Activated CD8-positive, alpha-beta T cell treated with anti-CD3 and anti-CD28 coated beads for 36 hours (primary cell): ENCODE results near the gene AMER2. TPM values are rescaled to one million over a fixed set of nuclear protein-coding genes. Genes with fewer than 3 reads are reported as not detected.

Experiments used
- ATAC-seq: fragments of 200-7000 bp; cut with Tn5 transposase; one replicate; pipeline ENCODE4 v1.10.0; 2021; ENCODE audit warnings: mild to moderate bottlenecking, moderate library complexity
- CTCF ChIA-PET: fragments of 350-600 bp; sonication (Branson Sonifier 250); formaldehyde crosslinking; loops from one replicate; lab custom pipeline; 2021; ENCODE audit warnings: antibody characterized with exemption; lab: Charles Lee
- POLR2A ChIA-PET: fragments of 350-600 bp; sonication (Branson Sonifier 250); formaldehyde crosslinking; loops from one replicate; lab custom pipeline; 2021; ENCODE audit warnings: antibody characterized with exemption; lab: Charles Lee
- DNase-seq: peaks from one replicate; pipeline ENCODE4 v3.0.0-alpha.2; 2020
- H3K27ac Mint-ChIP-seq: one replicate; pipeline ENCODE4 v1.8.0; 2021; ENCODE audit warnings: mild to moderate bottlenecking, mixed read lengths
- H3K27me3 Mint-ChIP-seq: one replicate; pipeline ENCODE4 v1.8.0; 2021; ENCODE audit warnings: mixed read lengths
- H3K36me3 Mint-ChIP-seq: one replicate; pipeline ENCODE4 v1.8.0; 2021; ENCODE audit warnings: low read depth, mixed read lengths
- H3K4me1 Mint-ChIP-seq: one replicate; pipeline ENCODE4 v1.8.0; 2021; ENCODE audit warnings: low read depth, mixed read lengths
- H3K4me3 Mint-ChIP-seq: one replicate; pipeline ENCODE4 v1.8.0; 2021; ENCODE audit warnings: mild to moderate bottlenecking, moderate library complexity, mixed read lengths
- H3K9me3 Mint-ChIP-seq: one replicate; pipeline ENCODE4 v1.8.0; 2021; ENCODE audit warnings: mixed read lengths
- intact Hi-C: fragments of 100-400 bp; cut with micrococcal nuclease; formaldehyde crosslinking; loops from one replicate; pipeline ENCODE4 v1.10.0; 2022
- total RNA-seq, 2 experiments: library from RNA; stranded (reverse); gene quantifications; one replicate each; pipeline ENCODE4 v1.2.3, GENCODE V29; 2021
- TF ChIP-seq, protein P1 (sequence below): fragments of 200-600 bp; IDR thresholded peaks from one replicate; pipeline ENCODE4 v1.8.0; 2022; ENCODE audit warnings: antibody characterized with exemption, mild to moderate bottlenecking

Gene AMER2
- total RNA-seq, 2 experiments from 2014 or later: not detected

DNA sequence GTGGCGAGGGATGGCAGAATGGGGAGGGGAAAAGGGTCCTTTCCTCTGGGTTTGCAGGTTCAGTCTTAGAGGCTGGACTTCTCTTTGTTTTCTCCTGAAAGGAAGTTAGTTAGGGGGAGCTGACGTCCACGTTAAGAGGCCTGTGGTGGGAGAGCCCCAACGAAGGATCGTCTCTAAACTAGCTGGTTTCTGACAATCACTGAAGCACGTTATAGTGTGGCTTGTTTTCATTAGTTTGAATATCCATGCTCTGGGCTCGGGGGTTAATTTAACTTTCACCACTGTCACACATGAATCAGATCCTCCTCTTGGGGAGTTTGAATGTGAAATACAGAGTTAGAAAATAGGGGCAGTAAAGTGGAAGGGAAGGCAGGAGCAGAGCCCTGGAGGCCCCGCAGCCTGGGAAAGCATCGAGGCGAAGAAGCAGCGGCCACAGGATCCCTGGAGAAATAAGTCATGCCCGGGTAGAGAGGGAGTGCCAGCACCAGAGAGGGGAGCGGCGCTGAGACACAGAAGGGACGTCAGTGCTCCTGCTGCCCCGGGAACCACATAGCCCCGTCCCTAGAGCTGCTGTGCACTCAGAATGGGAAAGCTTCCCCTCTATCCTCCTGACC is 31.1 kb upstream of the AMER2 start:
- TF ChIP-seq, protein P1, sequence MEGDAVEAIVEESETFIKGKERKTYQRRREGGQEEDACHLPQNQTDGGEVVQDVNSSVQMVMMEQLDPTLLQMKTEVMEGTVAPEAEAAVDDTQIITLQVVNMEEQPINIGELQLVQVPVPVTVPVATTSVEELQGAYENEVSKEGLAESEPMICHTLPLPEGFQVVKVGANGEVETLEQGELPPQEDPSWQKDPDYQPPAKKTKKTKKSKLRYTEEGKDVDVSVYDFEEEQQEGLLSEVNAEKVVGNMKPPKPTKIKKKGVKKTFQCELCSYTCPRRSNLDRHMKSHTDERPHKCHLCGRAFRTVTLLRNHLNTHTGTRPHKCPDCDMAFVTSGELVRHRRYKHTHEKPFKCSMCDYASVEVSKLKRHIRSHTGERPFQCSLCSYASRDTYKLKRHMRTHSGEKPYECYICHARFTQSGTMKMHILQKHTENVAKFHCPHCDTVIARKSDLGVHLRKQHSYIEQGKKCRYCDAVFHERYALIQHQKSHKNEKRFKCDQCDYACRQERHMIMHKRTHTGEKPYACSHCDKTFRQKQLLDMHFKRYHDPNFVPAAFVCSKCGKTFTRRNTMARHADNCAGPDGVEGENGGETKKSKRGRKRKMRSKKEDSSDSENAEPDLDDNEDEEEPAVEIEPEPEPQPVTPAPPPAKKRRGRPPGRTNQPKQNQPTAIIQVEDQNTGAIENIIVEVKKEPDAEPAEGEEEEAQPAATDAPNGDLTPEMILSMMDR: no peak
- ATAC-seq (no peak), DNase-seq (no peak)
- H3K27me3 Mint-ChIP-seq: peaks cover 4% of the 10 kb centered on the region
- no peaks in the 10 kb centered on the region for H3K36me3 Mint-ChIP-seq
- H3K4me1 Mint-ChIP-seq: no peaks in the 10 kb centered on the region
- POLR2A ChIA-PET: interaction anchor here (1.6 kb wide), 1 partner anchor 11 kb away, joined by 4 read pairs; no protein-coding TSS in a partner anchor
- no peak overlapping the region for H3K4me3 Mint-ChIP-seq
- H3K27ac Mint-ChIP-seq: no peak overlapping the region
- CTCF ChIA-PET: no interaction called here
- H3K9me3 Mint-ChIP-seq: no peaks in the 10 kb centered on the region
- intact Hi-C loops: no loop called here

DNA sequence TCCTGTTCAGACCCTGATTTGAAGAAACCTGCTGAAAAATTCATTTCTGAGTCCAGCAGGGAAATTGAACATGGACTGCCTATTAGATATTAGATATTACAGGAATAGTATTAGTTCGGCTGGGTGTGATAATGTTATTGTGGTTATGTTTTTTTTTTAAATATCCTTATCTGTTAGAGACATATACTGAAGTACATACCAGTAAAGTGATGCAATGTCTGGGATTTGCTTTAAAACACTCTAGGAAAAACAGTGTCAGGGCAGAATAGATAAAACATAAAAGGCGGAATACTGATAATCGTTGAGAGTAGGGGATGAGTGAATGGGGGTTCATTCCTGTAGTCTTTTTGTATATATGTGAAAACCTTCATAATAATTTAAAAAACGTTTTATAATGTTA is 28.7 kb upstream of the AMER2 start:
- H3K36me3 Mint-ChIP-seq: no peaks in the 10 kb centered on the region
- no peaks in the 10 kb centered on the region for H3K9me3 Mint-ChIP-seq
- H3K27ac Mint-ChIP-seq: no peak overlapping the region
- H3K4me1 Mint-ChIP-seq: no peaks in the 10 kb centered on the region
- peaks cover 7% of the 10 kb centered on the region for H3K27me3 Mint-ChIP-seq
- POLR2A ChIA-PET: no interaction called here
- H3K4me3 Mint-ChIP-seq: no peak overlapping the region
- TF ChIP-seq, protein P1: no peak
- no peak for ATAC-seq
- intact Hi-C loops: no loop called here
- CTCF ChIA-PET: interaction anchor here (0.6 kb wide), 1 partner anchor 101 kb away, joined by 3 read pairs; no protein-coding TSS in a partner anchor
- no peak for DNase-seq

DNA sequence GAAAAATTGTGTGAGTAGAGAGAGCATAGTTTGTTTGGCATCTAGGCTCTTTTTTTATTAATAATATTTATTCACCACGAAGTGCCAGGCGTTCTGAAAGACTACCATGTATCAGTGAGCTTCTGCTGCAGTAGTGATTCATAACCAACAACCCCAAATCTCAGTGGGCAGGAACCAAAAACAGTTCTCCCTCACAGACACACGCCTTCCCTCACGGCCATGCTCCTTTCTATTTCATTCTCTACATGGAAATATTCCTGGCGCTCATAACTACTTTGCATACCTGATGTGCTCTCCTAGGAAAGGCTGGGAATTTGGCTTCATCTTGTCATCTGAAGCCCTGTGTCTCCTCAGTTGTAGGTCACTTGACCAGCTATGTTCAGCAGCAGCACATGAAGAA is 26.6 kb upstream of the AMER2 start:
- TF ChIP-seq, protein P1: no peak
- DNase-seq (no peak), ATAC-seq (no peak)
- Mint-ChIP-seq H3K36me3 (no peaks in the 10 kb centered on the region), H3K4me1 (no peaks in the 10 kb centered on the region), H3K9me3 (no peaks in the 10 kb centered on the region), H3K27me3 (peaks cover 7% of the 10 kb centered on the region), H3K27ac (no peak overlapping the region), H3K4me3 (no peak overlapping the region)
- ChIA-PET CTCF (no interaction called here), POLR2A (no interaction called here)
- intact Hi-C loops: no loop called here

DNA sequence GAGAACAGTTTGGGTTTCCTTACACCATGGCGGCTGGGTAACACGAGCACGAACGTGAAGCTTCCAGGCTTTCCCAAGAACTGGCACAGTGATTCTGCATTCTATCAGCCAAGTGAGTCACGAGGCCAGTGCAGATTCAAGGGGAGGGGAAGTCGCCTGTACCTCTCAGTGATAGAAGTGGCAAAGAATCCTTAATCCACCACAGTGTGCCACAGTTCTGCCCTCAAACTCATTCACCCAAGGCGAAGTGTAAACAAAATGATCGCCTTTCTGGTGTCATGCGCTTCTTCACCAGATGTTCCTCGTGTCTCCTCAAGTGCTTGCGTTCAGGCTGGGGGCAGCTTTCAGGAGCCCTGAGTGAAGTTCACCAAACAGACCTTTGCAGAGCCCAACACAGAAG is 24.9 kb upstream of the AMER2 start:
- CTCF ChIA-PET: no interaction called here
- POLR2A ChIA-PET: no interaction called here
- no peak for ATAC-seq
- no peak overlapping the region for H3K27ac Mint-ChIP-seq
- no peaks in the 10 kb centered on the region for H3K4me1 Mint-ChIP-seq
- intact Hi-C loops: no loop called here
- TF ChIP-seq, protein P1: no peak
- no peak for DNase-seq
- H3K9me3 Mint-ChIP-seq: no peaks in the 10 kb centered on the region
- no peak overlapping the region for H3K4me3 Mint-ChIP-seq
- peaks cover 10% of the 10 kb centered on the region for H3K27me3 Mint-ChIP-seq
- H3K36me3 Mint-ChIP-seq: no peaks in the 10 kb centered on the region

DNA sequence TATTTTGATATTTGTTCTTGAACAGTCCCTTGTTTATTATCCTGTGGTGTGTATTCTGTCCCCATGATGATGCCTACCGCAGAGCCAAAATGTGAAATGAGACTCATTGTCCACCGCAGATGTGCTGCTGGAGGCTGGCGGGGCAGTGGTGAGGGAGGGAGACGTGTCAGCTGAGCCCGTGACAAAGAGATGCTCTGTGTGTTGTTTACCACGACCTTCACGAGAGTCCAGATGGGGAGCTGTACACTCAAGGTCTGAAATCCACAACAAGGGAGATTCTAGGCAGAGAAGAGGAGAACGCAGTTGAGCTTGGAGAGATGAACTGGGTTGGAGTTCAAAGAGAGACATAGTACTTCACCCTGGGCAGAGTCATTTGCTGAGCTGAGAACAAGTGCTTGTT is 20.8 kb upstream of the AMER2 start:
- ATAC-seq (no peak), DNase-seq (no peak)
- no peak overlapping the region for H3K4me3 Mint-ChIP-seq
- H3K27me3 Mint-ChIP-seq: peaks cover 22% of the 10 kb centered on the region
- H3K9me3 Mint-ChIP-seq: no peaks in the 10 kb centered on the region
- CTCF ChIA-PET: interaction anchor here (0.8 to 1.3 kb wide), 3 partner anchors 41 to 156 kb away, joined by 3 read pairs; no protein-coding TSS in a partner anchor
- intact Hi-C loops: no loop called here
- H3K27ac Mint-ChIP-seq: no peak overlapping the region
- no peaks in the 10 kb centered on the region for H3K36me3 Mint-ChIP-seq
- H3K4me1 Mint-ChIP-seq: no peaks in the 10 kb centered on the region
- TF ChIP-seq, protein P1: no peak
- POLR2A ChIA-PET: interaction anchor here (1.2 kb wide), 1 partner anchor 19 kb away, joined by 3 read pairs; no protein-coding TSS in a partner anchor
